Stimulated activated CD4-positive, alpha-beta T cell treated with anti-CD3 and anti-CD28 coated beads, Interleukin-15, amount 100 ng/mL, for 1 hour (primary cell): Measurements from ENCODE around the gene USP17L25.
"Not testable (repeated sequence)": the region's sequence is repeated elsewhere in the genome, so short reads cannot be mapped to it uniquely, and the experiment has no call there.

ENCODE experiments used
- DNase-seq, 2 donors: peaks; one replicate each; pipeline ENCODE4 v3.0.0-alpha.2; 2020; ENCODE audit warnings: low read depth in 1 of 2, low spot score in 1 of 2

Gene USP17L25, protein sequence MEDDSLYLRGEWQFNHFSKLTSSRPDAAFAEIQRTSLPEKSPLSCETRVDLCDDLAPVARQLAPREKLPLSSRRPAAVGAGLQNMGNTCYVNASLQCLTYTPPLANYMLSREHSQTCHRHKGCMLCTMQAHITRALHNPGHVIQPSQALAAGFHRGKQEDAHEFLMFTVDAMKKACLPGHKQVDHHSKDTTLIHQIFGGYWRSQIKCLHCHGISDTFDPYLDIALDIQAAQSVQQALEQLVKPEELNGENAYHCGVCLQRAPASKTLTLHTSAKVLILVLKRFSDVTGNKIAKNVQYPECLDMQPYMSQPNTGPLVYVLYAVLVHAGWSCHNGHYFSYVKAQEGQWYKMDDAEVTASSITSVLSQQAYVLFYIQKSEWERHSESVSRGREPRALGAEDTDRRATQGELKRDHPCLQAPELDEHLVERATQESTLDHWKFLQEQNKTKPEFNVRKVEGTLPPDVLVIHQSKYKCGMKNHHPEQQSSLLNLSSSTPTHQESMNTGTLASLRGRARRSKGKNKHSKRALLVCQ

DNA sequence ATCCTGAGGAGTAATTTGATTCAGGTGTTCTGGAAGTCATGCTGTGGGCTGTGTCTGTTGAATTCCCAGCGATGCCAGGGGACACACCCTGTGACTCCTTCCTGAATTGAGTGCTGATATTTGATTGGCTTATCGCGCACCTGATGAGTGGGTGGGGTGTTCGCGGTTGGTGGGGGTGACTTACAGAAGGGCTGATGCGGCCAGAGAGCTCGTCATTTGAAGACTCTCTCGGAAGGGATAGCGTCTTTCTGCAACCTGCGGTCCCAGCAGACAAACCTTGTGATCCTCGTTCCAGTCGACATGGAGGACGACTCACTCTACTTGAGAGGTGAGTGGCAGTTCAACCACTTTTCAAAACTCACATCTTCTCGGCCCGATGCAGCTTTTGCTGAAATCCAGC, at the start of gene USP17L25:
Gene USP17L25 (plus strand): TSS at position 301 of the 400 bp plus-strand sequence. CDS start 0 bp downstream, at position 301.
- DNase-seq, result not testable (repeated sequence)

DNA sequence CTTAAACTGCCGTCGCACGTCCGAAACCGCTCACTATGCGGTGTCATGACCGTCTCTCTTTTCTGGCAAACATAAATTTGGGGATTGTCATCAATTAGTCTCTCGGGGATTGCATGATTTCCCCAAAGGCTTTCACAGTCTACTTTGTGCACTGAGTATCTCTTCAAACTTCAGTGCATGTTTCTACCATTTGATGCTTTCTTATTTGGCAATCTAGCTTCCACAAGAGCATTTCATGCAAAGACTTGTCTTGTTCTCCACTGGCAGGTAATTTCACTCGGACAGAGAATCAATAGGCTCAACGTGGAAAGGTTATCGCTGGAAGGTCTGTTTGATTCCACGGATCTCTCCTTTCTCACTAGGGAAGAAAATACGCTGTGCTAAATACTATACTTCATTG, 5.5 kb upstream of the USP17L25 start:
- DNase-seq, result not testable (repeated sequence)

DNA sequence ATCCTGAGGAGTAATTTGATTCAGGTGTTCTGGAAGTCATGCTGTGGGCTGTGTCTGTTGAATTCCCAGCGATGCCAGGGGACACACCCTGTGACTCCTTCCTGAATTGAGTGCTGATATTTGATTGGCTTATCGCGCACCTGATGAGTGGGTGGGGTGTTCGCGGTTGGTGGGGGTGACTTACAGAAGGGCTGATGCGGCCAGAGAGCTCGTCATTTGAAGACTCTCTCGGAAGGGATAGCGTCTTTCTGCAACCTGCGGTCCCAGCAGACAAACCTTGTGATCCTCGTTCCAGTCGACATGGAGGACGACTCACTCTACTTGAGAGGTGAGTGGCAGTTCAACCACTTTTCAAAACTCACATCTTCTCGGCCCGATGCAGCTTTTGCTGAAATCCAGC, 4.8 kb upstream of the USP17L25 start, which contains the start of gene USP17L24:
Gene USP17L24 (plus strand): TSS at position 301 of the 400 bp plus-strand sequence. CDS start 0 bp downstream, at position 301.
- not testable (repeated sequence) for DNase-seq

DNA sequence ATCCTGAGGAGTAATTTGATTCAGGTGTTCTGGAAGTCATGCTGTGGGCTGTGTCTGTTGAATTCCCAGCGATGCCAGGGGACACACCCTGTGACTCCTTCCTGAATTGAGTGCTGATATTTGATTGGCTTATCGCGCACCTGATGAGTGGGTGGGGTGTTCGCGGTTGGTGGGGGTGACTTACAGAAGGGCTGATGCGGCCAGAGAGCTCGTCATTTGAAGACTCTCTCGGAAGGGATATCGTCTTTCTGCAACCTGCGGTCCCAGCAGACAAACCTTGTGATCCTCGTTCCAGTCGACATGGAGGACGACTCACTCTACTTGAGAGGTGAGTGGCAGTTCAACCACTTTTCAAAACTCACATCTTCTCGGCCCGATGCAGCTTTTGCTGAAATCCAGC, 4.6 kb downstream of the USP17L25 start, which contains the start of gene USP17L26:
Gene USP17L26 (plus strand): TSS at position 301 of the 400 bp plus-strand sequence. CDS start 0 bp downstream, at position 301.
- not testable (repeated sequence) for DNase-seq

DNA sequence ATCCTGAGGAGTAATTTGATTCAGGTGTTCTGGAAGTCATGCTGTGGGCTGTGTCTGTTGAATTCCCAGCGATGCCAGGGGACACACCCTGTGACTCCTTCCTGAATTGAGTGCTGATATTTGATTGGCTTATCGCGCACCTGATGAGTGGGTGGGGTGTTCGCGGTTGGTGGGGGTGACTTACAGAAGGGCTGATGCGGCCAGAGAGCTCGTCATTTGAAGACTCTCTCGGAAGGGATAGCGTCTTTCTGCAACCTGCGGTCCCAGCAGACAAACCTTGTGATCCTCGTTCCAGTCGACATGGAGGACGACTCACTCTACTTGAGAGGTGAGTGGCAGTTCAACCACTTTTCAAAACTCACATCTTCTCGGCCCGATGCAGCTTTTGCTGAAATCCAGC, 9.4 kb downstream of the USP17L25 start, which contains the start of gene USP17L5:
Gene USP17L5 (plus strand): TSS at position 301 of the 400 bp plus-strand sequence. CDS start 0 bp downstream, at position 301.
- not testable (repeated sequence) for DNase-seq

DNA sequence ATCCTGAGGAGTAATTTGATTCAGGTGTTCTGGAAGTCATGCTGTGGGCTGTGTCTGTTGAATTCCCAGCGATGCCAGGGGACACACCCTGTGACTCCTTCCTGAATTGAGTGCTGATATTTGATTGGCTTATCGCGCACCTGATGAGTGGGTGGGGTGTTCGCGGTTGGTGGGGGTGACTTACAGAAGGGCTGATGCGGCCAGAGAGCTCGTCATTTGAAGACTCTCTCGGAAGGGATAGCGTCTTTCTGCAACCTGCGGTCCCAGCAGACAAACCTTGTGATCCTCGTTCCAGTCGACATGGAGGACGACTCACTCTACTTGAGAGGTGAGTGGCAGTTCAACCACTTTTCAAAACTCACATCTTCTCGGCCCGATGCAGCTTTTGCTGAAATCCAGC, 14.1 kb downstream of the USP17L25 start, which contains the start of gene USP17L27:
Gene USP17L27 (plus strand): TSS at position 301 of the 400 bp plus-strand sequence. CDS start 0 bp downstream, at position 301.
- DNase-seq, result not testable (repeated sequence)

DNA sequence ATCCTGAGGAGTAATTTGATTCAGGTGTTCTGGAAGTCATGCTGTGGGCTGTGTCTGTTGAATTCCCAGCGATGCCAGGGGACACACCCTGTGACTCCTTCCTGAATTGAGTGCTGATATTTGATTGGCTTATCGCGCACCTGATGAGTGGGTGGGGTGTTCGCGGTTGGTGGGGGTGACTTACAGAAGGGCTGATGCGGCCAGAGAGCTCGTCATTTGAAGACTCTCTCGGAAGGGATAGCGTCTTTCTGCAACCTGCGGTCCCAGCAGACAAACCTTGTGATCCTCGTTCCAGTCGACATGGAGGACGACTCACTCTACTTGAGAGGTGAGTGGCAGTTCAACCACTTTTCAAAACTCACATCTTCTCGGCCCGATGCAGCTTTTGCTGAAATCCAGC, 18.9 kb downstream of the USP17L25 start, which contains the start of gene USP17L28:
Gene USP17L28 (plus strand): TSS at position 301 of the 400 bp plus-strand sequence. CDS start 0 bp downstream, at position 301.
- DNase-seq, result not testable (repeated sequence)

DNA sequence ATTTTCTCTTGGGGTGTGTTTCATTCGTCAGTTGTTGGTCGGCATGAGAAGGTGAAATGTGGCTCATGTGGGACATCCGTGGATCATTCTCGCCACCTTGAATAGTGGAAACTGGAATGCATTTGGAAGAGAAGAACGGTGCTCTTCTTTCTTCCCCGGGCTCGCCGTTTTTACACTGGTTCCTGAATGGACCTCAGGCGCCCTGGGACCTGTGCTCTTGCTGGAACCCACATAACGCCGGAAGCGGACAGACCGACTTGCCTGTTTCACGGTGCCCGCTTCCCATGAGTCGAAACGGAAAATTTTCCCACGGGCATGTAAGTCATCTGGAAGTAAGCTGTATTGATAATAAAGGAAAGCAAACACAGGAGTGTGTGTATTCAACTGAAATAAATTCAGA, 21.2 kb downstream of the USP17L25 start:
- not testable (repeated sequence) for DNase-seq

DNA sequence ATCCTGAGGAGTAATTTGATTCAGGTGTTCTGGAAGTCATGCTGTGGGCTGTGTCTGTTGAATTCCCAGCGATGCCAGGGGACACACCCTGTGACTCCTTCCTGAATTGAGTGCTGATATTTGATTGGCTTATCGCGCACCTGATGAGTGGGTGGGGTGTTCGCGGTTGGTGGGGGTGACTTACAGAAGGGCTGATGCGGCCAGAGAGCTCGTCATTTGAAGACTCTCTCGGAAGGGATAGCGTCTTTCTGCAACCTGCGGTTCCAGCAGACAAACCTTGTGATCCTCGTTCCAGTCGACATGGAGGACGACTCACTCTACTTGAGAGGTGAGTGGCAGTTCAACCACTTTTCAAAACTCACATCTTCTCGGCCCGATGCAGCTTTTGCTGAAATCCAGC, 23.6 kb downstream of the USP17L25 start, which contains the start of gene USP17L29:
Gene USP17L29 (plus strand): TSS at position 301 of the 400 bp plus-strand sequence. CDS start 0 bp downstream, at position 301.
- not testable (repeated sequence) for DNase-seq

DNA sequence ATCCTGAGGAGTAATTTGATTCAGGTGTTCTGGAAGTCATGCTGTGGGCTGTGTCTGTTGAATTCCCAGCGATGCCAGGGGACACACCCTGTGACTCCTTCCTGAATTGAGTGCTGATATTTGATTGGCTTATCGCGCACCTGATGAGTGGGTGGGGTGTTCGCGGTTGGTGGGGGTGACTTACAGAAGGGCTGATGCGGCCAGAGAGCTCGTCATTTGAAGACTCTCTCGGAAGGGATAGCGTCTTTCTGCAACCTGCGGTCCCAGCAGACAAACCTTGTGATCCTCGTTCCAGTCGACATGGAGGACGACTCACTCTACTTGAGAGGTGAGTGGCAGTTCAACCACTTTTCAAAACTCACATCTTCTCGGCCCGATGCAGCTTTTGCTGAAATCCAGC, 33.1 kb downstream of the USP17L25 start, which contains the start of gene USP17L30:
Gene USP17L30 (plus strand): TSS at position 301 of the 400 bp plus-strand sequence. CDS start 0 bp downstream, at position 301.
- not testable (repeated sequence) for DNase-seq

DNA sequence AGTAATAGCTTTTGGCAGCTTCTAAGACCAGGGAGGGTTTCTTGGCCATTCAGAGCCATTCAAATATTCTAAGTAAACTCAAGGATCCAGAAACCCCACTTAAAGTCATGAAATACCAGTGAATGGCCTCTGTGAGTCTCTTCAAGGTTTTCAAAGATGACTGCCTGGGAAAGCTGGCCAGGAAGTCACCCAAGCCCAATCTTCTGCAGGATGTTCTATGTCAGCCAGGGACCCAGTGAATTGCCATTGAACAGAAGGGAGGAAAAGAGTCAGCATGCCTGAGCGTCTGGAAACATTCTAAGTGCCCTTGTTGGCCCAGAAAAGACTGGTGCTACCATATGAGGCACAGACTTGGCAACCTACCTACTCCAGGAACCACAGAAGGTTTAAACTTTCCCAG, 50.2 kb downstream of the USP17L25 start:
- DNase-seq, result not testable (repeated sequence)
